AG04449 (cell line): ENCODE data around the gene CADPS.

ENCODE experiments used
- CTCF ChIA-PET: fragments of 350-600 bp; formaldehyde crosslinking; extraction: SDS; loops from one replicate; lab custom pipeline; 2021; ENCODE audit warnings: antibody characterized with exemption; lab: Yijun Ruan, JAX
- POLR2A ChIA-PET: fragments of 400-600, 350-600 bp; formaldehyde crosslinking; extraction: SDS; loops from one replicate; lab custom pipeline; 2020; ENCODE audit warnings: antibody characterized with exemption, inconsistent platforms; lab: Yijun Ruan, JAX
- DNase-seq: peaks from one replicate; pipeline ENCODE4 v3.0.0-alpha.2; 2010; ENCODE audit warnings: low read depth, low spot score
- H3K4me3 ChIP-seq: 2 replicates; pipeline ENCODE4 v1.5.1; 2011; ENCODE audit warnings: low read depth, mild to moderate bottlenecking, control low read depth, low read length
- TF ChIP-seq, protein P1 (sequence below): IDR thresholded peaks from one replicate; pipeline ENCODE4 v1.5.1; 2011; ENCODE audit warnings: mild to moderate bottlenecking, moderate library complexity, low read length, control low read depth, inconsistent platforms; ENCODE audit not compliant: insufficient read depth; ENCODE audit errors: missing control alignments

Gene CADPS

DNA sequence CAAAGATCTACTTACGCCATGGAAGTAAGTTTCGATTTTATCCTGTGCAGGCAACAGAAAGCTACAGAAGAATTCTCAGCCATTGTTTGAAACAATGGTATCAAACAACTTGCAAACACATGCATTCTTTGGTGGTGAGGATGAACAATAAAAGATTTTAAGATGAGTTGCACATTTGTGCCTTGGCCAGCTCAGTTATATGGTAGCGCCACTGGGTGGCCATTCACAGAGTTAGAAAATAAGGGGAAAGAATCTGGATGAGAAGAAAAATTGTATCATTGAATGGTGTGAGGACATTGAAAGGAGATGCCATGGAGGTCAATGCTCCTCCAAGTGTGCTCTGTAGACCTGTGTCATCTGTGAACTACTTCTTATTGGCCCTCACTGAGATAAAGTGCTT is 11.6 kb downstream of the CADPS start:
- POLR2A ChIA-PET, result no interaction called here
- TF ChIP-seq, protein P1, sequence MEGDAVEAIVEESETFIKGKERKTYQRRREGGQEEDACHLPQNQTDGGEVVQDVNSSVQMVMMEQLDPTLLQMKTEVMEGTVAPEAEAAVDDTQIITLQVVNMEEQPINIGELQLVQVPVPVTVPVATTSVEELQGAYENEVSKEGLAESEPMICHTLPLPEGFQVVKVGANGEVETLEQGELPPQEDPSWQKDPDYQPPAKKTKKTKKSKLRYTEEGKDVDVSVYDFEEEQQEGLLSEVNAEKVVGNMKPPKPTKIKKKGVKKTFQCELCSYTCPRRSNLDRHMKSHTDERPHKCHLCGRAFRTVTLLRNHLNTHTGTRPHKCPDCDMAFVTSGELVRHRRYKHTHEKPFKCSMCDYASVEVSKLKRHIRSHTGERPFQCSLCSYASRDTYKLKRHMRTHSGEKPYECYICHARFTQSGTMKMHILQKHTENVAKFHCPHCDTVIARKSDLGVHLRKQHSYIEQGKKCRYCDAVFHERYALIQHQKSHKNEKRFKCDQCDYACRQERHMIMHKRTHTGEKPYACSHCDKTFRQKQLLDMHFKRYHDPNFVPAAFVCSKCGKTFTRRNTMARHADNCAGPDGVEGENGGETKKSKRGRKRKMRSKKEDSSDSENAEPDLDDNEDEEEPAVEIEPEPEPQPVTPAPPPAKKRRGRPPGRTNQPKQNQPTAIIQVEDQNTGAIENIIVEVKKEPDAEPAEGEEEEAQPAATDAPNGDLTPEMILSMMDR, result no peak
- CTCF ChIA-PET, result no interaction called here
- DNase-seq, result no peak
- no peak overlapping the region for H3K4me3 ChIP-seq

GRCh38 chr3:62859203-62859791 is 15.9 kb downstream of the CADPS start:
- no peak for DNase-seq
- CTCF ChIA-PET, result interaction anchor here (0.8 kb wide), 1 partner anchor 27 kb away, joined by 3 read pairs; no protein-coding TSS in a partner anchor
- H3K4me3 ChIP-seq, result no peak overlapping the region
- POLR2A ChIA-PET, result no interaction called here
- TF ChIP-seq, protein P1, result no peak

GRCh38 chr3:62845996-62846395 is 29.2 kb downstream of the CADPS start:
- DNase-seq, result no peak
- CTCF ChIA-PET, result no interaction called here

GRCh38 chr3:62843508-62843907 is 31.7 kb downstream of the CADPS start:
- DNase-seq, result no peak

More at GRCh38 chr3:62845996-62846395, 29.2 kb downstream of the CADPS start:
- H3K4me3 ChIP-seq, result no peak overlapping the region
- POLR2A ChIA-PET, result no interaction called here
- TF ChIP-seq, protein P1, result no peak

DNA sequence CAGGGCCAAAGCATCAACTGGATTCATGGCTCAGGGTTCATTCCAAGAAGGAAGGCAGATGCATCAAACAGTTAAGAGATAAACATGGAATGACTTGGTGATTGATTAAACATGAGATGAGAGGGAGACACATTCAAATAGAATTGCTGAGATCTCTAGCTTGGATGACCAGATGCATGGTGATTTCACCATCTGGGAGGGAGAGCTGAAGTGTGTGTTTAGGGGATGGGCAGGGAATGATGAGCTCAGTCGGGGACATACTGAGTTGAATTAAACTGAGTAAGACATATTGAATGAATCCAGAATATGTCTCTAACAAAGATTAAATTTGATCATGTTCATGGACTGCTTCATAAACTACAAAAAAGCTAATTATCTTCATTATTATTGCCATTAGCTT is 35.5 kb downstream of the CADPS start:
- TF ChIP-seq, protein P1, result no peak
- H3K4me3 ChIP-seq, result no peak overlapping the region
- CTCF ChIA-PET, result interaction anchor here (1.0 kb wide), 1 partner anchor 353 kb away, joined by 3 read pairs; no protein-coding TSS in a partner anchor
- no peak for DNase-seq
- POLR2A ChIA-PET, result no interaction called here

More at GRCh38 chr3:62843508-62843907, 31.7 kb downstream of the CADPS start:
- ChIA-PET CTCF (no interaction called here), POLR2A (no interaction called here)
- no peak overlapping the region for H3K4me3 ChIP-seq
- TF ChIP-seq, protein P1, result no peak

- TF ChIP-seq, protein P1, result no peak
- no peak overlapping the region for H3K4me3 ChIP-seq
- ChIA-PET CTCF (interaction anchor here (0.8 kb wide), 1 partner anchor 356 kb away, joined by 4 read pairs; no protein-coding TSS in a partner anchor), POLR2A (no interaction called here)
- DNase-seq, result no peak
Observed at GRCh38 chr3:62837145-62837787, 38.0 kb downstream of the CADPS start.
